Activated CD4-positive, CD25-positive, alpha-beta regulatory T cell treated with anti-CD3 and anti-CD28 coated beads, Interleukin-2, amount 50 U/mL, for 16 hours (primary cell): Measurements from ENCODE around the gene BAHCC1.

Source experiments
- DNase-seq: peaks from one replicate; pipeline ENCODE4 v3.0.0-alpha.2; 2020; ENCODE audit warnings: low read depth, low spot score

The BAHCC1 gene

DNA sequence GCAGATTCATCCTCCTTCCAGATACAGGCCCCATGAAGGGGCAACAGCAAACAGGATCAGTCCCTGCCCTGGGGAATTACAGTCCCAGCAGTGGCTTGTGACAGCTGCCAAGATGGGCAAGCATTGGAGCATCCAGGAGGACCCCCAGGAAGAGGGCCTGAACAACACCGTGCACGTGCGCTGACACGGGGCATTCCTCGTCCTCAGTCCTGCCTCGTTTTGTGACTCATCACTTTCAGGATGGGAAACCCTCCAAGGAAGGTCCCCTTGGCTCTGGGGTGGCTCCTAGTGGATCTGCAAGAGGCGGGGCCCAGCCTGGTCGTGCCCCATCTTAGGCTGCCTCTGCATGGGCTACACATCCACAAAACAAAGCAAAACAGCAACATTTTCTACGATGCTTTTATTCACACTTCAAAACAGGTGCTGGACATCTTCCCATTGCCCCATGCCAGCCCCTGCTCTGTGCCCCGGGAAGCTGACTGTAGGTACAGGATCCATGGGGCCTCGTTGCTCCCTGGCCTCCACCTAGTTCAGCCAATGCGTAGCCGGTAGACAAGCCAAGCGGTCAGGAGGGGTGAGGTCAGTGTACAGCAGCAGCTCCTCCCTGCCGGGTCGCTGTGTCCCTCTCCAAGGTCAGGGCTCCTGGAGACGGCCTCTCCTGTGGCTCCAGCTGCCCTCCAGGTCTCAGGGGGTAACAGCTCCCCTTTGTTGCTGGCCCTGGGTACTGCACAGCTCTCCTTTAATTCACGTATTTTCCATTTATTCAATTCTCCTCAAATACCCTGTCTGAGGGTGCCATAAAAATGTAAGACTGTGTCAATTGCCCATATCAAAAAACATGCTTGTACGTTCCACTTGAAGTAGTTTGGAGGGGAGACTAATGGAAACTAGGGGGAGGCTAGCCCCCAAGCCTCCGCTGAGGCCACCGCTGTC, 85.1 kb downstream of the BAHCC1 start:
- DNase-seq, result no peak

DNA sequence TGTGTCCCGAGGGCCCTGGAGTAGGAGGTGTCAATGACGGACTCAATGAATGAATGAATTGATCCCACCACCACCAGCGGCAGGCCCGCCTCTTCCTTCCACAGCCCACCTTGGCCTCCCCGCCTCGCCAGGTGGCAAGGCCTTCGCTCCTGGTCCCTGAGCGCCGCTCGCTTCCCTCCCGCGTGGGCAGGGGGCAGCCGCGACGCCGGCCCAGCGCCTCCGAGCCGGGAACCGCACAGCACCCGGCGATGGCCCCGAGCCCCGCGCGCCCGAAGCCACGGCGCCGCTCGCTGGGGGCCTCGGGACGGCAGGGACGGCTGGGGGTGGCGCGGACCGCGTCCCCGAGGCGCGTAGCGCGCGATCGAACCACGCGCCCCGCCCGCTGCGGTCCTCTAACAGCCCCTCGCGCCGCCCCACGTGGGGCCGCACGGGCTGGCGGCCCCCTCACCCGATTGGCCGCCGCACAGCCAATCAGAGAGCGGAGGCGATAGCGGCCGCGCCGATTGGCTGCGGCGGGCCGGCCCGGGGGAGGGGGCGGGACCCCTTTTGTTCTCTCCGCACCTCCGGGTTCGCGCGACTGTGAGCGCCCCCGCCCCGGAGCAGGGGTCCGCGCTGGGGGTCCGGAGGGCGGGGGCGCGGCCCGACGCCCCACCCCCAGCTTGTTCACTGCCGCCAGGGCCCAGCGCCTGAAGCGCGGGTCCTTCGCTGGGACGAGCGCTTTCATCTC, 86.0 kb downstream of the BAHCC1 start:
- no peak for DNase-seq

DNA sequence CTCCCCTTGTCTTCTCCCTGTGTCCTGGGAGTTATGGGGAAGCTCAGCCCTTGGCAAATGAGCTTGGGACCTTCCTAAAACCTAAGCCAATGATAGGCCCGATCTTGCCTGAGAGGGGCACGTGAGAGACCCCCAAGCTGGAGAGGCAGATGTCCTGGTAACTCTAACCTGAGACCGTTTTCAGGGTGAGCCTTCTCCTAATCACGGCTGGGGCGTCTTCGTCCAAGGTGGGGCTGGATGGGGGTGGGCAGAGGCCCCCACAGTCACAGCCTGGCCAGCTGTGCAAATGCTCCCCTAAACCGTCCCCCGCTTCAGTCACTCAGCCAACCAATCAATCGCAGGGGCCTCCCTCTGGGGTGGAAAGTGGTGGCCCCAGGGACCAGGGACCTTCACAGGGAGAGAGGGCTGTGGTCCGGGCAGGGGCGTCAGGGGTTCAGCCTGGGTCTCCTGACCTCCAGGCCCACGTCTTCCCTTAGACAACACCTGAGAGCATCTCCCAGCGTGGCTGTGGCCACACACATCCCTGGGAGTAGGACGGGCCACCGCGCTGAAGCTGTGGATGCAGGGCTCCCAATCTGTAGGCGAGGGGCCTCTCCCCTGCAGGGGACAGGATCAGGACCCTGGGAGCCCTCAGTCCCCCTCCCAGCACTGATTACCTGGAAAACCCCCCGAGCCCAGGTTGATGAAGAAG, 86.7 kb downstream of the BAHCC1 start:
- DNase-seq, result no peak

DNA sequence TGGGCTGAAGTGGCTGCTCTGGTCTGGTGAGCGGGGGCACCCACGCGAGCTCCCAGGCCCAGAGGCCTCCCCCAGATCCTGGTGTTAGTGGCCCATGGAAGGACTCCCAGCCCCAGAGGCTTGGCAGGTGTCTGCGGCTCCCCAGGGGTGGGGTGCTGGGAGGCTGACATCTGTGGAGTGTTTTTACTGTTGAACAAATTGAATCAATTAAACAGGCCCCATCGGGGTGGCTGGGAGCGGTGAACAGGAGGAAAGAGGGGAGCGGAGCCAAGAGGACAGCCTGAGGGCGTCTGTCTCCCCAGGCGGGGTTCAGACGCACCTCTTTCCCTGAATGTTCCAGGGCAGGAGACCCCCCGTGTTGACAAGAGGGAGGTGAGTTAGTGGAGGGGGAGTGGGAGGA, 87.4 kb downstream of the BAHCC1 start:
- DNase-seq, result no peak

DNA sequence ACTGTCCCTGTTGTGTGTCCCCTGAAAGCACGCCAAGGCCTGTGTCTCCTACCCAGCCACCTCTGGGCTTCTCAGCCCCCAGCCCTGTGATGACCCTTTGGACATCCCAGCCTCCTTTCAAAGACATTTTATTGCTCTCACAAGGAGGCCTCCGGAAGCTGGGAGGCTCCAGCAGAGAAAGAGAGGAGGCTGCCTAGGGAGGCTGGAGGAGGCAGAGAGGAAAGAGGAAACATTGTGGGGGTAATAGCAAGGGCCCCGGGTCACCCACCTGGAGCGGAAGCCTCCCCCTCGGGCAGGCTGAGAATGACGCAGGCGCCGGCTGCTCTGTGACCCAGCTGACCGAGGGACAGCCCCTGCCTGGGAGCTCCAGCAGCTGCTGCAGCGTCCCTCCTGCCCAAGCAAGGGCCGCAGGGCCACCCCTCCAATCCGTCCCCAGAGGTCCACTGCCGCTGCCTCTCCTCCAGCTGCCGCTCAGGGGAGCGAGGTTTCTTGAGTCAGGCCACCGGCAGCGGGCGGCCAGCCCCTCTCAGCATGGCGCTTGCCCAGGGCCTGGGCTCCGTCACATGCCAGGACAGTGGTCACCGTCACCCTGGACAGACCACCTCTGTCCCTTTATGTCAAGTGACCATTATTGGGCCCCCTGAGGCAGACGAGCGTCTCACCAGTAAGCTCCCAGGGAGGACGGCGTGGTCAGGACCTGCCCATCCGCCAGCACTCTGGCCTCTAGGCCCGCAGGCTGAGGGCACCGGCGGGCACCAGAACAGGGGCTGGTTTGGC, 88.0 kb downstream of the BAHCC1 start:
- no peak for DNase-seq

DNA sequence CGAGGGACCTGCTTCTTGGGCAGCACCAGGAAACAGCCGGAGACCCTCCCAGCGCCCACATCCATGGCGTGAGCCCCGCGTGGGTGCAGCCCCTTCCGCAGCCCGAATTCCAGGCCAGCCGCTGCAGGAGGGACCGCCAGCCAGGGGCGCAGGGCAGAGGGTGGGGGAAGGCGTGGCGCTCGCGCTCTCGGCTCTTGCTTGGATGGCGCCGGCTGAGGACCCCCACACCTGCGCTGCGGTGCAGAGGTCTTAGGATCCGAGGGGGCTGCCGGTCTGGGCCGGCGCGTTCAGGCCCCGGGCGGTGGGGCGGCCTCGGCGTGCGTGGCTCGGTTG, 88.6 kb downstream of the BAHCC1 start:
- no peak for DNase-seq

DNA sequence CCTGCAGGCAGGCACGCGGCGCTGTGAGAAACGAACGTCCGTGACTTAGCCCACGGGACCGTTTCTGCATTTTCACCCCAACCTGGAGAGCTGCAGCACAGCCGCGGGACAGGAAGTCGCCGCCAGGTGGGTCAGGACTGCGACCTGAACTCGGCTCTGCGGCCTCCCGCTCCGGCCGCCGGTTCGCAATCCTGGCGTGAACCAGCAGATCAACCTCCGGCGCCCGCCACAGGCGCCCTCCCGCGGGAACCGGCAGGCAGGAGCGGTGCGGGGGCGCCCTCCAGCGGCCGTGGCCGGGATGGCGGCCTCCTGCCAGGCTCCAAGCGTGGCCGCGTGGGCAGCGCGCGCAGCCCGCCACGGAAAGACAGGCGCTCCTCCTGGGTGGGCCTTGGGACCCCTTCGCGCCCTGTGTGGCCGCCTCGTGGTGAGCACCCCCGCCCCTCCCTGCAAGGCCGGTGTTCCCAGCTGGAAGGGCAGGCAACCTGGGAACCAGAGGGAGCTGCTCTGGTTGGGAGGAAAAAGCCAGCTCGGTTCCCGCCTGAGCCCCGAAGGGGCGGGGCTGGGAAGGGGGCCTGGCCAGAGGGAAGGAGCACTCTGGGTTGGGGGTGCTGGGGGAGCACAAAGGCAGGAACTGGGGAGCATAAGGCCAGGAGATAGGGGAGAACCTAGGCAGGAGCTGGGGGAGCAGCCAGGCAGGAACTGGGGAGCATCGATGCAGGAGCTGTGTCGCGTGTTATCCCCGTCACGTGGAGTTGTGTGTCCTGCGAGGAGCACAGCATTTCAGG, 89.1 kb downstream of the BAHCC1 start:
- DNase-seq, result peak; percentile 71

DNA sequence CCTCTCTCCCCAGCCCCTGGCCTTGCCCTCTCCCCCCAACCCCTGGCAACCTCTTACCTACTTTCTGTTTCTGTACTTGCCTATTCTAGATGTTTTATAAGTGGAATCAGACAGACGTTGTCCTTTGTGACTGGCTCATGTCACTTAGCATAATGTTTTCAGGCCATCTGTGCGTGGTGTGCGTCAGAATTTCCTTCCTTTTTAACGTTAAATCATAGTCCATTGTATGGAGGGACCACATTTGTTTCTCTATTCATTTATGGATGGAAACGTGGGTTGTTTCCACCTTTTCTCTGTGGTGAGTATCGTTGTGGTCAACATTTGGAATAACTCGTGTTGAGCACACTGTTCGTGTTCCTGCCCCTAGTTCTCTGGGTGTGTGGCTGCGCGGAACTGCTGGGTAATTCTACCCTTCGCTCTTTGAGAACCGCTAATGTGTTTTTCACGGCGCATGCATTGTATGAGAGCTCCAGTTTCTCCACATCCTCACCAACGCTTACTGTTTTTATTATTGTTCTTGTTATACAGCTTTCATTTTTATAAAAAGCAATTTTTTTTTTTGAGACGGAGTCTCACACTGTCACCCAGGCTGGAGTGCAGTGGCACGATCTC, 91.0 kb downstream of the BAHCC1 start:
- DNase-seq, result no peak

DNA sequence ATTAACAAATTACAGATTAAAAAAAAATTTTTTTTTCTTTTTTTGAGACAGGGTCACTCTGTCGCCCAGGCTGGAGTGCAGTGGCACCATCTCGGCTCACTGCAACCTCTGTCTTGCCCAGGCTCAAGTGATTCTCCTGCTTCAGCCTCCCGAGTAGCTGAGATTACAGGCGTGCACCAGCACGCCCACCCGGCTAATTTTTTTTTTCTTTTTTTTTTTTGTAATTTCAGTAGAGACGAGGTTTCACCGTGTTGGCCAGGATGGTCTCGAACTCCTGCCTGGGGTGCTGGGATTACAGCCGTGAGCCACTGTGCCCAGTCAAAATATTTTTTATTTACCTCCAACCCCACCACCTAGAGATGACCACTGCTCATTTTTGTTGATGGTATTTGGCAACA, 91.8 kb downstream of the BAHCC1 start:
- no peak for DNase-seq

DNA sequence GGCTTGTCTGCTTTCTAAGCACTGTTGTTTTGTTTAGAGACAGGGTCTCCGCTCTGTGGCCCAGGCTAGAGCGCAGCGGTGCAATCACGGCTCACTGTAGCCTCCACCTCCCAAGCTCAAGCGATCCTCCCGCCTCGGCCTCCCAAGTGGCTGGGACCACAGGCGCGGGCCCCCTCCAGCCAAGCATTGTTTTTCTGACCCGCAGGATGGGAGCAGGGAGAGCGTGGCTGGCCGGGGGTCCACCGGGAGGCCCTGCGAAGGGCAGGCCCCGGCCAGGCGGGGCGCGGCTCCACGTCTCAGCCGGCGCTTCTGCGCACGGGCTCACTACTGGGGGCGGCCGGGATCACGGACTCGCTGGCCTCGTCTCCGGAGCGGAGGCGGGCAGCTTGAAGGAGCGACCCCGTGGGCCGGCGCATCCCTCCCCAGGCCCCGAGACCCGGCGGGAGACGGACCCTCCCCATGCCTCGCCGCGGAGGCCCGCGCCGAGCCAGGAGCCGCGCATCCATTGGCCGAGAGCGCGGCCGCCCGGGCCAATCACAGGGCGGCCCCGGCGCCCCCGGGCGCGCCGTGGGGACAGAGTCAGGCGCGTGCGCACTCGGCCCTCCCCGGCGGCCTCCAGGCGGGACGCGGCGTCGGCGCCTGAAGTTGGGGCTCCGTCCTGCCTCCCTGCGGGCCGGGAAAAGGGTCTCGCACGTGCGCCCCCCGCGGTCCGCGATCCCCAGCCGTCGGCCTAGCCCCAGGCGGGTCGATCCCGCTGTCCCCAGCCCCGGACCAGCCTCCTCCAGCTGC, 92.4 kb downstream of the BAHCC1 start:
- DNase-seq, result peak; percentile 68

DNA sequence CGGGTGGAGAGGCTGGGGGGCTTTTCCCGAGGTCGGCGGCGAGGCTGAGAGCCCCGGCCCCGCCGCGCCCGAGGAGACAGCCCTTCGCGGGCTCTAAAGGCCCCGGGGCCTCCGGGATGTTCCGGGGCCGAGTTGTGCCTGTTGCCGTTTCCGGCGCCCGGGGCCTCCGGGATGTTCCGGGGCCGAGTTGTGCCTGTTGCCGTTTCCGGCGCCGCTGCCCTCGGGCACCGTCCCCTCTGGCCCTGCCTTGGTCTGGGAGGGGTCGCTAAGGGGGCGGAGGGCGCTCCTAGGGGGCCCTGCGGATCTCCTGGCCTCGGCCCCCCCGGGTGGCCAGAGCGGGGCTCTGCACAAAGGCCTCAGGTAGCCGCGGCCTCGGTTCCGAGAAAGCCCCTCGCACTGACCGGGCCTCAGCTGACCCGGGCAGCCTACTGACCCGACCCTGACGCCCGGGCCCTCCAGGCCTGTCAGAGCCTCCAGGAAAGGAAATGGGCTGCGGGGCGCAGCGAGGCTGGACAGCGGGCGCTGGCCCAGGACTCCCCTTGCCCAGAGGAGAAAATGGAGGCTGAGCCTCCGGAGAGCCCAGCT, 93.1 kb downstream of the BAHCC1 start:
- no peak for DNase-seq

DNA sequence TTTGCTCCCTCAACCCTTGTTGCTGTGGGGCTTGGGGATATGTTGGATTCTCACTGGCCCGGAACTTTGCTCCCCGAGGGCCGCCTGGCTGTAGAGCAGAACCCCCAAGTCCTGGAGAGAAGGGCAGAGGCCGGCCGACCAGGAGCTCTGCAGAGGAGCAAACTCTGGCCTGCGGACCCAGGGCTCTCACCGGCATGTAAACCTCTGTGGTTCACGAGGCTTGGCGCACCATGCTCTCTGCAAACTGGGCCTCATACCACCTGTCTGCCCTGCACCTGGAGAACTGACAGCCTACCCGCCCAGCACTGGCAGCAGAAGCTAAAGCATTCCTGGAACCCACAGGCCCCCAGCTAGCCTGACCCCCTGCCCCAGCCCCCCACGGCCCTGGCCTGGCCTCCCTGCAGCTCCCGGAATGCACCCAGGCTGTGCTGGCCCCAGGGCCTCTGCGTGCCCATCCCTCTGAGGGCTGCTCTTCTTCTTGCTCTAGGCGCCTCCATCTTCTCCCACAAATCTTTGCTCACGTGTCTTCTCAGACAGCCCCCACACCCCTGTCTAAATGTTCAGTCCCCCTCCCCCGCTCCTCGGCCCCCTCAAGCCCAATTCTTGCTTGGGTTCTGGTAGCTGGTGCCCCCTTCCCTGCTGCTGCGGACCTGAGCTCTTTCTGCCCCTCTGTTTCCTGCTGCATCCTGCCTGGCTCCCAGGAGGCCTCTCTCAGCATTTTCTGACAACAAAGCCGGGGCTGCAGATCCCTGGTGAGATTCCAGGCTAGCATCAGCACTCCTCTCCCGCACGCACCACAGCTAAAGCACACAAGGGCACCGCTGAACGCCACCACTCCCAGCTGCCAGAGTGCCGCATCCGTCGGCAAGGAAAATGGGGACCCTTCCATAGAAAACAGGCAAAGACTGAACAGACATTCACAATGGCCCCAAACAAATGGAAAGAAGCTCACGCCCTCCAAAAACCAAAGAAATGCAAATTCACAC, 94.0 kb downstream of the BAHCC1 start:
- DNase-seq, result no peak

DNA sequence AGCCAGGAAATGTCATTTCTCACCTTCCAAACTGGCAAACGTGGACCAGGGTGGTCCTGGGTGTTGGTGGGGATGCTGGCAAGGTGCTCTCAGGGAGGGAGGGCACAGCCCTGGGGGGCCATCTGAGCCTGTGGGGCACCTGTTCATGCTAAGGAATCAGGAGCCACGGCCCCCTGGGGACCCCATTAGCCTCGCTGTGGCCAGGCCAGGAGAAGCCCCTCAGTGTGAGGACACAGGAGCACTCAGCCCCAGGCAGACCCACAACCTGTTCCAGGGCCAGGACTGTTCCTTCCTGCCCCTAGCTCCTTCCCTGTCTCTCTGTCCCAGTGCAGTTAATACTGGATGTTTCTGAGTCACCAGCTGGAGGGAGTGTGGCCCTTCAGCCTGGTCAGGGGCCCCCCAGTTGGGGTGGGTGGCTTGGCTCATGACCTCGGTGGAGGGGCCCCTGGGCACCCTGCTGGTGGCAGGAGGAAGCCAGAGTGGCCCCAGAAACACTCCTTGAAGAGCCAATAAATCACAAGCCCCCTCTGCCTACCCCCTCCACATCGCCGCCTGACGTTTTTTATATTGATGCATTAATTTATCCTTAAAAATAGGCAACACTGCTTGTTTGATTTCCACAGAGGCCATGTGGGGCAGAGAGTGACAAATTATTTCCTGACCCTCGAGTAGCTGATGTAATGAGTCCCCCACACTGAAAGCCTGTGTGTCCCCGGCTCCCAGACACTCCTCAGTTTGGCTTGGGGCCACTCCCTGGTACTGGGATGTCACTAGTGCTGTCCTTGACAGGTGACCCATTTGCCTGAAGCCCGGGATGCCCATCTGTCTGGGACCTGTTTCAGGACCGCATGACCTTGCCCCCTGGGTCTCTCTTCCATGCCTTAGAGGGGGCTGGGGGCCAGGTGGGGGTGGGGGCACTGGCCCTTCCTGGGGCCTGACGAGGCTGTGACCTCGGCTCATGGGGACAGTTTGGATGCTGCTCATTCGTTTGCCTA, 95.0 kb downstream of the BAHCC1 start:
- DNase-seq, result no peak

DNA sequence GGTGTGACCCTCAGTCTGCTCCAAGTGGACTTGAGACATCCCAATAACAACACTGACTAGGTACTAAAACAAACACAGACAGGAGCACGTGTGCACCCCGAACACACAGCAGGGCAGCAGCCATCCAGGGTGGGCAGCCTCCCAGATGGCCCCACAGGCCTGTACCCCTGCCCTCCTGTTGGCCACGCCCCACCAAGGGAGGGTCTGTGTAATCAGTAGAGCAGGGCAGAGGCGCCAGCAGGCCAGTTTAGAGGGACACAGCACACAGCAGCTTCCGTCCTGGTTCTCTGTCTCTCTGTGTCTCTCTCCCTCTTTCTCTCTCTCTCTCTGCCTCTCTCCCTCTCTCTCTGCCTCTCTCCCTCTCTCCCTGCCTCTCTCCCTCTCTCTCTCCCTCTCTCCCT, 95.9 kb downstream of the BAHCC1 start:
- DNase-seq, result no peak

DNA sequence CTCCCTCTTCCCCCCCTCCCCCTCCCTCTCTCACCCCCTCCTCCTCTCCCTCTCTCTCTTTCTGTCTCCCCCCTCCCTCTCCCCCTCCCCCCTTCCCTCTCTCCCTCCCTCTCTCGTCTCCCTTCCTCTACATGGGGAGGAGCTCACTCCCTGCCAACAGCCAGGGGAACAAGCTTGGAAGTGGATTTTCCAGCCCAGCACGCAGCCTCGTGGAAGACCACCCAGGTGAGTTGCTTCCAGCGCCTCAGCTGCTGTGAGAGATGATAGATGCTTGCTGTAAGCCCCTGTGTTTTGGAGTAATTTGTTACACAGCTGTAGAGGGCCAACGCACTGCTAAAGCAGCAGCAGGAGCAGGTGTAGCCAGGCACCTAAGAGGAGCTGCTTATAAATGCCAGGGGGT, 96.5 kb downstream of the BAHCC1 start:
- no peak for DNase-seq

DNA sequence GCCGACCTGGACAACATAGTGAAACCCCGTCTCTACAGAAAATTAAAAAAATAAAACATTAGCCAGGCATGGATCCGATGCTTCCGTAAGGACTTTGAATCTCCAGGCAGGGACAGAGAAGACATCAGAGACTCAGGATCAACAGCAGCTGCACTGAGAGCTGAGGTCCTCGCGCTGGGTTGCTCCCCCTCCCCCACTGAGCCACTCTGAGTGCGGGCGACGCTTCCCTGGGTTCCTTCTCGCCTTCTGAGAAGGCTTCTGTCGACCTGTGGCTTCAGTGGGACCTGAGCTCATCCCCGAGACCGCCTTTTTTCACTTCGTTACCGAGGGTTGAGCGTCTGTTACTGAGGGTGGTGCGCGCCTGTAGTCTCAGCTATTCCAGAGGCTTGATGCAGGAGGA, 96.9 kb downstream of the BAHCC1 start:
- no peak for DNase-seq

DNA sequence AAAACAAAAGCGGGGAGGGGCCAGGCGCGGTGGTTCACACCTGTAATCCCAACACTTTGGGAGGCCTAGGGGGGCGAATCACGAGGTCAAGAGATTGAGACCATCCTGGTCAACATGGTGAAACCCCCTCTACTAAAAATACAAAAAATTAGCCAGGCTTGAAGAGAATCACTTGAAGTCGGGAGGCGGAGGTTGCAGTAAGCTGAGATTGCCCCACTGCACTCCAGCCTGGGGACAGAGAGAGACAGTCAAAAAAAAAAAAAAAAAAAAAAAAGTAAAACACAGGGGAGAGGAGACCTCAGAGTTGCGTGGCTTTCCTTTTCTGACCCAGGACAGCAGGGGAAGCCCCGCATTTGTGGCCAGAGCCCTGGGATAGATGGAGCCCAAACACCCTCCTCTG, 97.4 kb downstream of the BAHCC1 start:
- DNase-seq, result no peak
